ENCODE measurements around the gene POU6F2.
"Not testable (repeated sequence)": the region's sequence is repeated elsewhere in the genome, so short reads cannot be mapped to it uniquely, and the experiment has no call there.

POU6F2 gene

DNA sequence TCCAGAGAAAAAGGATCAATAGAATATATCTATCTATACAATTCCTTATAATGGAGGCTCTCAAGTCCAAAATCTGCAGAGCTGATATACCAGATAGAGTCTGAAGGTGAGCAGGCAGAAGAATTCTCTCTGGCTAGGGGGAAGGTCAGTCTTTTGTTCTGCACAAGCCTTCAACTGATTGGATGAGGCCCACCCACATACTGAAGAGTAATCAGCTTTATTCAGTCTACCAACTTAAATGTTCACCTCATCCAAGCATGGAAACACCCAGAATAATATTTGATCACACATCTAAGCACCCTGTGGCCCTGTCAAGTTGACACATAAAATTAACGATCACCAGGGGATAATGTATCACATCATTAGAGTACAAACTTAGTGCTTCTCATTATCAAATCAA lies 394.7 kb downstream of the POU6F2 start:
- H3K4me3 ChIP-seq (ENCODE audit: low read depth, low read length): no peak overlapping the region
- TF ChIP-seq, protein P1, sequence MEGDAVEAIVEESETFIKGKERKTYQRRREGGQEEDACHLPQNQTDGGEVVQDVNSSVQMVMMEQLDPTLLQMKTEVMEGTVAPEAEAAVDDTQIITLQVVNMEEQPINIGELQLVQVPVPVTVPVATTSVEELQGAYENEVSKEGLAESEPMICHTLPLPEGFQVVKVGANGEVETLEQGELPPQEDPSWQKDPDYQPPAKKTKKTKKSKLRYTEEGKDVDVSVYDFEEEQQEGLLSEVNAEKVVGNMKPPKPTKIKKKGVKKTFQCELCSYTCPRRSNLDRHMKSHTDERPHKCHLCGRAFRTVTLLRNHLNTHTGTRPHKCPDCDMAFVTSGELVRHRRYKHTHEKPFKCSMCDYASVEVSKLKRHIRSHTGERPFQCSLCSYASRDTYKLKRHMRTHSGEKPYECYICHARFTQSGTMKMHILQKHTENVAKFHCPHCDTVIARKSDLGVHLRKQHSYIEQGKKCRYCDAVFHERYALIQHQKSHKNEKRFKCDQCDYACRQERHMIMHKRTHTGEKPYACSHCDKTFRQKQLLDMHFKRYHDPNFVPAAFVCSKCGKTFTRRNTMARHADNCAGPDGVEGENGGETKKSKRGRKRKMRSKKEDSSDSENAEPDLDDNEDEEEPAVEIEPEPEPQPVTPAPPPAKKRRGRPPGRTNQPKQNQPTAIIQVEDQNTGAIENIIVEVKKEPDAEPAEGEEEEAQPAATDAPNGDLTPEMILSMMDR (IDR thresholded peaks at IDR 0.05; ENCODE audit: low read depth, low read length, missing control alignments): no peak

DNA sequence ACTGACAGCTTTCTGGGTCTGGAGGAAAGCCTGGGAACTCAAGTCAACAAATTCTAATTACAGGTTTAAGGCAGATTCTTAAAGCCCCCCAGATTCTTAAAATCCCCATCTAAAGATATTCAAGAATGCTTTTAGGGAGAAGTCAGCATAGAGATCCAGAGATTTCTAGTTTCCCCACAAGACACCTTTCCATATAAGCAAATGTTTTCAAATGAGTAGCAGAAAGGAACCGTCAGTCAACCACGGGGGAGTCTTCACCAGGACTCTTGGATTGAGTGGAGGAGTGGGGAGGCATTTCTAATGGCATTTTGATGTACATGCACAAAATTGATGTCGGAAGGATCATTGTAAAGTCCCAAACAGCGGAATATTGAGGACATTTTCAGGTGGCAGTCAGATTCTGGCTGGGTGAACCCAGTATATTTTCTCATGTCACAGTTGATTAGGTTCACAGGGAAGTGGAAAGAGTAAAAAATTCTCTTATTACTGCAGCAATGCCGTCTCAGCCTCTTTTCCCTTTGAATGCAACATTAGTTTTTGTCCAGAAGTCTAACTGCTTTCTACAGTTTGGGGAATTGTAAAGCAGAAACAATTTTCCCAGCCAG lies 396.8 kb downstream of the POU6F2 start:
- H3K4me3 ChIP-seq (ENCODE audit: low read depth, low read length): no peak overlapping the region
- no peak for DNase-seq (ENCODE audit: low read depth)
- TF ChIP-seq, protein P1 (IDR thresholded peaks at IDR 0.05; ENCODE audit: low read depth, low read length, missing control alignments): no peak

More for the DNA sequence above, 394.7 kb downstream of the POU6F2 start:
- no peak for DNase-seq (ENCODE audit: low read depth)

DNA sequence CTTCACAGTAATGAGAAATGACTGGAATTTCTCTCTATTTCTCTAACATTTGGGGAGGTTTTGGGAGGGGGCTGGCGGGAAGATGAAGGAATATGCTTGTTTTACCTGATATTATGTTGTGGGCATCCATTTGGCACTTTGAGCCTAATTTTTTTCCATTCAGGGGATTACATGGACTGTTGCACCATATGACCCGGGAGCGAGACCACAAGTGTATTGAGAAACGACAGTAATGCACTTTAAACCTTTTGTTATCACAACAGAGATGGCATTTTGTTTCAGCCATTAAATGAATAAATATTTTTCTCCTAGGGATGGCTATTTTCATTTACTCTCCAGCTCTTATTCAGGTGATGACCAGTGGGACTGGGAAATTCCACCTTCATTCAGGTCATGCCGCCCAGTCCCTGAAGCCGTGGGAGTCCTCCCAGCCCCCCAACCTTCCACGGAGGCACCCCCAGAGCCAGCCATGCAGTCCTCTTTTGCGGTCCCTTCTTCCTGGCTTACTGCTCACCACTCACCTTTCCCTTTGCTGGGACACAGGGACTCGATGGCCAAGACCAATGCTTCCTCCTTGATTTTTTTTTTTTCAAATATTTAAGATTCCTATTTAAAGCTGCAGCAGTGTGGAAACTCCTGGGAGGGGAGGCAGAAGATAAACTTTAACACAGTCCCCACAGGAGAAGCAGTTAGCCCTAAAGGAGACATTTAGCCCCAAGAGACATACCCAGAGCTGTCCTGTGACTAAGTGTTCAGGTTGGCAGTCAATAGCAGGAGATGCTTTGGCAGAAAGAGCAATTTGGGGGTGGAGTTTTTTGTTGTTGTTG lies 397.6 kb downstream of the POU6F2 start:
- no peak for DNase-seq (ENCODE audit: low read depth)
- no peak overlapping the region for H3K4me3 ChIP-seq (ENCODE audit: low read depth, low read length)
- TF ChIP-seq, protein P1 (IDR thresholded peaks at IDR 0.05; ENCODE audit: low read depth, low read length, missing control alignments): no peak

DNA sequence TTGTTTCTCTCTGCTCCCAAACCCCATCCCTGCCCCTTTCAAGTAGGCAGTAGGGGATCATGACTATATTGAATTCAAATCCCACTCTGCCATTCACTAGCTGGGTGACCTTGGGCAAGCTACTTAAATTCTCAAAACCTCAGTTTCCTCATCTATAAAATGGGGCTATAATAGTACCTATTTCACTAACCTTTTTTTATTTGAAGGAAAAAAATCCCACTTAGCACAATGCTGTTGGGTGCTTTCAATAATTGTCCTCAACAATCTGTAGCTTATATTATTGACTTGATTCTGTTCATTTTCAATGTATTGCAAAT lies 398.1 kb downstream of the POU6F2 start:
- no peak overlapping the region for H3K4me3 ChIP-seq (ENCODE audit: low read depth, low read length)
- no peak for DNase-seq (ENCODE audit: low read depth)
- TF ChIP-seq, protein P1 (IDR thresholded peaks at IDR 0.05; ENCODE audit: low read depth, low read length, missing control alignments): no peak

DNA sequence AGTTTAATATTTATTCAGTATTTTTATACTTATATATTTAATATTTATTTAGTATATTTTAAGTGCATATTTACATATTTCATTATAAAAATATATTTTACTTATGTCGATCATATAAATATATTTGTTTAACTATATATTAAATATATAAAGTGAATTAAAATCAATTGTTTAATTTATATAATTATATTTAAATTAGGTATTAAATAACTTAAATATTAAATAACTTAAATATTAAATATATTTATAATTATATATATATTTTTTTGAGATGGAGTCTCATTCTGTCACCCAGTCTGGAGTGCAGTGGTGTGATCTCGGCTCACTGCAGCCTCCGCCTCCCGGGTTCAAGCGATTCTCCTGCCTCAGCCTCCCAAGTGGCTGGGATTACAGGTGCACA lies 399.2 kb downstream of the POU6F2 start:
- DNase-seq (ENCODE audit: low read depth); H3K4me3 ChIP-seq (ENCODE audit: low read depth, low read length): not testable (repeated sequence)

DNA sequence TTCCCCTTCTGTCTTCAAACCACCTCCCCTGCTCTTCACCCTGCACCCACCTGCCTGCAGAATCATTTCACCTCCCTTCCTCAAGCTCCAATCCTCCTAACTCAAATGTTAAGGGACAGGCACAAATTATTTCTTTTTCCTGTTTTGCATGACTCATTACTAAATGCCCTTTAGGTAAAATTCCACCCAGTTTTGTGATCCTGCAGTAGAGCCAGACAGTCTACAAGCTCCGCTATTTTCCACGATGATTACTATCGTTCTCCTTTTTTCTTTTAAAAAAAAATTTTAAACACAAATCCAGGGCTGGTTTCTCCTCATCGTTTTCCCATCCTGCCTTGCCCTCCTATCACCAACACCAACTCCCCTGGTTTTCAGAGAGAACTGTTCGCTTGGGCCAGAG lies 401.7 kb downstream of the POU6F2 start:
- DNase-seq (ENCODE audit: low read depth): no peak
- H3K4me3 ChIP-seq (ENCODE audit: low read depth, low read length): no peak overlapping the region
- TF ChIP-seq, protein P1 (IDR thresholded peaks at IDR 0.05; ENCODE audit: low read depth, low read length, missing control alignments): no peak

DNA sequence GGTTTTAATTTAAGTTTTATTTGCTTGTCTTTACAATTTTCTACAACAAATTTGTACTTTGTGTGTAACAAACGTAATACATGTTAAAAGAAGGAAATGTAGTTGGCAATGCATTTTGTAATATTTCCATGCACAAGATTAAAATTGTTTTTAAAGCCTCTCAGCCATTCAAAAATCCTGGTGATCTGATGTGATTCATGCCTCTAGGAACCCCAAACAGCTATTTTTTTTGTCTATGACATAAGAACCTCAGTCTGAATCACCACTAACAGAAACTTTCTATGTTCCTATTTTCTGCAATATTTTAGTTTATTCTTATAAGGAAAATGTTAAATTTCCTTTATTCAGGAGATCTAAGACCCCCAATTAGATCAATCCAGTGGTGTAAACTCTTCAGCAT lies 405.4 kb downstream of the POU6F2 start:
- no peak overlapping the region for H3K4me3 ChIP-seq (ENCODE audit: low read depth, low read length)
- TF ChIP-seq, protein P1 (IDR thresholded peaks at IDR 0.05; ENCODE audit: low read depth, low read length, missing control alignments): no peak
- DNase-seq (ENCODE audit: low read depth): no peak
